ENCODE results near the gene MYRIP.

The MYRIP gene

DNA sequence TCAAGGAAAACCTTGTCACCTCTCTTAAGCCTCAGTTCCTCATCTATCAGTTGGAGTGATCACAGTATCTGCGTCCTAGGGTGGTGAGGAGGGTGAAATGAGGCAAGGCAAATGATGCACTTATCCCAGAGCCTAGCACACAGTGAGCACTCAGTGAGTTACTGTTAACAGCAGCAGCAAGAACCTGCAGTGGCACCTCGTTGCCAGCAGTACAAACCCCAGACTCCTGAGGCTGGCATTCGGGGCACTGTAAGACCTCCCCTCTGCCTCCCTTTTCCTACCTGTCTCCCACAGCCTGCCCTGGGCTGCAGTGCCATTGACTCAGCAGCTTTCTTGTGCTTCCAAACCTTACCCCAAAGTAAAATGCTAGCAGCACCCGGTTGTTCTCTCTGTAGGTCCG is 417.2 kb downstream of the MYRIP start:
- TF ChIP-seq ISL1 (CRISPR knock-in tag; IDR thresholded peaks at IDR 0.05) (no peak), GLIS3 (CRISPR knock-in tag; IDR thresholded peaks at IDR 0.05) (no peak), OSR1 (CRISPR knock-in tag; IDR thresholded peaks at IDR 0.05) (no peak), TCF4 (CRISPR knock-in tag; IDR thresholded peaks at IDR 0.05; ENCODE audit: borderline replicate concordance) (no peak), TOX (CRISPR knock-in tag; IDR thresholded peaks at IDR 0.05; ENCODE audit: borderline replicate concordance) (no peak)
- TF ChIP-seq, protein P1, sequence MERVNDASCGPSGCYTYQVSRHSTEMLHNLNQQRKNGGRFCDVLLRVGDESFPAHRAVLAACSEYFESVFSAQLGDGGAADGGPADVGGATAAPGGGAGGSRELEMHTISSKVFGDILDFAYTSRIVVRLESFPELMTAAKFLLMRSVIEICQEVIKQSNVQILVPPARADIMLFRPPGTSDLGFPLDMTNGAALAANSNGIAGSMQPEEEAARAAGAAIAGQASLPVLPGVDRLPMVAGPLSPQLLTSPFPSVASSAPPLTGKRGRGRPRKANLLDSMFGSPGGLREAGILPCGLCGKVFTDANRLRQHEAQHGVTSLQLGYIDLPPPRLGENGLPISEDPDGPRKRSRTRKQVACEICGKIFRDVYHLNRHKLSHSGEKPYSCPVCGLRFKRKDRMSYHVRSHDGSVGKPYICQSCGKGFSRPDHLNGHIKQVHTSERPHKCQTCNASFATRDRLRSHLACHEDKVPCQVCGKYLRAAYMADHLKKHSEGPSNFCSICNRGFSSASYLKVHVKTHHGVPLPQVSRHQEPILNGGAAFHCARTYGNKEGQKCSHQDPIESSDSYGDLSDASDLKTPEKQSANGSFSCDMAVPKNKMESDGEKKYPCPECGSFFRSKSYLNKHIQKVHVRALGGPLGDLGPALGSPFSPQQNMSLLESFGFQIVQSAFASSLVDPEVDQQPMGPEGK (CRISPR knock-in tag; IDR thresholded peaks at IDR 0.05; ENCODE audit: borderline replicate concordance), result no peak
- ATAC-seq, result no peak

DNA sequence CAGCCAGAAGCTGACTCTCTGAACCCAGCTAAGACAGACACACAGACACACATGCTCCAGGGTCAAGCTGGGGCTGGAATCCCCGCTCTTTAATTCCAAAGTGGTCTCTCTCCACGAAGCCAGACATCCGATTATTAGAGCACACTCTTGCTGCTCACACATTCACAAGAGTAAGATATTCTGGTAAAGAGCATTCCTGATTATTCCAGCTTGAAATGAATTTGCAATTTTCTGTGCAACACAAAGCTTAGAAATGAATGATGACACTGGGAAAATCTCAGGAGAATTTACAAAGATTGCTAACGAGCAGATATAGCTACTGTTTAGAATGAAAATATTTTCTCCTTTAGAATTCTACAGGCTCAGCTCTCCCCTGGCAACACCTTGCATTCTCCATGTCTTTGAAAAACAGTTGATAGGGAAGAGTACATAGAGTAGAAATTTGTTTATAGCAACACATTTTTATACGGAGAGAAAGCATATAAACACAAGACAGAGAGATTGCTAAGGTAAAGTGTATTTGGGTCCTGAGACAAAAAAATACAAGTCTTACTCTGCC is 419.5 kb downstream of the MYRIP start:
- no peak for TF ChIP-seq CSDC2 (CRISPR knock-in tag; IDR thresholded peaks at IDR 0.05)
- no peak for TF ChIP-seq ZFP3 (CRISPR knock-in tag; IDR thresholded peaks at IDR 0.05)
- TF ChIP-seq, protein P1 (CRISPR knock-in tag; IDR thresholded peaks at IDR 0.05; ENCODE audit: borderline replicate concordance), result no peak
- no peak for TF ChIP-seq PPARA (CRISPR knock-in tag; IDR thresholded peaks at IDR 0.05; ENCODE audit: borderline replicate concordance)
- no peak for TF ChIP-seq ZNF8 (CRISPR knock-in tag; IDR thresholded peaks at IDR 0.05)
- no peak for TF ChIP-seq ESRRG (CRISPR knock-in tag; IDR thresholded peaks at IDR 0.05)
- no peak for TF ChIP-seq GLIS3 (CRISPR knock-in tag; IDR thresholded peaks at IDR 0.05)
- no peak for TF ChIP-seq ZFP30 (CRISPR knock-in tag; IDR thresholded peaks at IDR 0.05)
- TF ChIP-seq ZNF565 (CRISPR knock-in tag; conservative IDR thresholded peaks at IDR 0.05; ENCODE audit: low read depth), result no peak
- no peak for TF ChIP-seq OSR1 (CRISPR knock-in tag; IDR thresholded peaks at IDR 0.05)
- ATAC-seq, result no peak

DNA sequence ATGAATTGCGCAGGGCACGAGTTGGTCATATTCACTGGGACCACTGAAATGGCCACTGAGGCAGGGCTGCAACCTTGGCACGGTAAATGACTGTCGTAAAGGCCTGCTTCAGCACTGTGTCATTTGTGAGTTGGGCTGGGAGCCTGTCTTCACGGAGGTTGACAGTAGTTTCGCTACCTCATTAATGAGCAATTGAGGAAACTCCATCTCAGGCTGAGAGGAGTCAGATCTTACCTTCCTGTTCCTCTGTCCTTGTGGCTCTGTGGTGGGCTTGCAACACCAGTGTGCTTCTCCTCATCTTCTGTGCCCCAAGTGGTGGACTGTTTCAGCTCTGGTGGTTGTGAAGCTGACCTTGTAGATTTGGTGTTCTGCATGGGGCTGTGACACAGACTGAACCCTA is 420.0 kb downstream of the MYRIP start:
- no peak for ATAC-seq

DNA sequence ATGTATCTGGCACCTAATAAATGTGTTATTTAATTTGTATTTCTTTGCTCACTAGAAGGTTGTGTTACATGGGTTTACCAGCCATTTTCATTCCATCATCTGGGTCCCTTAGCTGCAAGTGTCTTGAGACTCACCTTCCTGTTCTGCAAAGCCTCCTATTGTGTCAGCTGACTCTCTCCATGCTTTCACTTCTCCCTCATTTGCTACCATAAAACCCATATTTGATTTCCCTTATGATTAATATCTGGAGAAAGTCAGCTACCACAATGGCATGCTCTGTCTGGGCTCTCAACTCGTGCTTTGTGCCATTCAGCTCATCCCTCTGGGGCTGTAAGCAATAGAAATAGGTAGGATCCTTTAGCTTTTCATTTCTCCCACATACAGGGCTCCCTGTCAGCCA is 420.6 kb downstream of the MYRIP start:
- TF ChIP-seq, protein P2, sequence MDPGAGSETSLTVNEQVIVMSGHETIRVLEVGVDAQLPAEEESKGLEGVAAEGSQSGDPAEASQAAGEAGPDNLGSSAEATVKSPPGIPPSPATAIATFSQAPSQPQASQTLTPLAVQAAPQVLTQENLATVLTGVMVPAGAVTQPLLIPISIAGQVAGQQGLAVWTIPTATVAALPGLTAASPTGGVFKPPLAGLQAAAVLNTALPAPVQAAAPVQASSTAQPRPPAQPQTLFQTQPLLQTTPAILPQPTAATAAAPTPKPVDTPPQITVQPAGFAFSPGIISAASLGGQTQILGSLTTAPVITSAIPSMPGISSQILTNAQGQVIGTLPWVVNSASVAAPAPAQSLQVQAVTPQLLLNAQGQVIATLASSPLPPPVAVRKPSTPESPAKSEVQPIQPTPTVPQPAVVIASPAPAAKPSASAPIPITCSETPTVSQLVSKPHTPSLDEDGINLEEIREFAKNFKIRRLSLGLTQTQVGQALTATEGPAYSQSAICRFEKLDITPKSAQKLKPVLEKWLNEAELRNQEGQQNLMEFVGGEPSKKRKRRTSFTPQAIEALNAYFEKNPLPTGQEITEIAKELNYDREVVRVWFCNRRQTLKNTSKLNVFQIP (CRISPR knock-in tag; IDR thresholded peaks at IDR 0.05; ENCODE audit: borderline replicate concordance, low read depth), result no peak
- TF ChIP-seq TCF4 (CRISPR knock-in tag; IDR thresholded peaks at IDR 0.05; ENCODE audit: borderline replicate concordance) (no peak), ZNF8 (CRISPR knock-in tag; IDR thresholded peaks at IDR 0.05) (no peak), ESRRG (CRISPR knock-in tag; IDR thresholded peaks at IDR 0.05) (no peak), RARB (CRISPR knock-in tag; IDR thresholded peaks at IDR 0.05) (no peak)
- TF ChIP-seq, protein P1 (CRISPR knock-in tag; IDR thresholded peaks at IDR 0.05; ENCODE audit: borderline replicate concordance), result no peak
- ATAC-seq, result no peak

More for the DNA sequence above, 420.0 kb downstream of the MYRIP start:
- TF ChIP-seq BACH2 (CRISPR knock-in tag; IDR thresholded peaks at IDR 0.05; ENCODE audit: borderline replicate concordance) (no peak), PPARA (CRISPR knock-in tag; IDR thresholded peaks at IDR 0.05; ENCODE audit: borderline replicate concordance) (no peak), OSR1 (CRISPR knock-in tag; IDR thresholded peaks at IDR 0.05) (no peak), RARB (CRISPR knock-in tag; IDR thresholded peaks at IDR 0.05) (no peak)

- no peak for ATAC-seq
Observed at GRCh38 chr3:40230382-40230781, 421.0 kb downstream of the MYRIP start.

More at GRCh38 chr3:40230382-40230781, 421.0 kb downstream of the MYRIP start:
- no peak for TF ChIP-seq ZNF8 (CRISPR knock-in tag; IDR thresholded peaks at IDR 0.05)
- no peak for TF ChIP-seq OSR1 (CRISPR knock-in tag; IDR thresholded peaks at IDR 0.05)
- TF ChIP-seq CSRNP3 (CRISPR knock-in tag; IDR thresholded peaks at IDR 0.05), result no peak
